BE2C (cell line): ENCODE measurements around the gene ZNF804B.

Experiments
- DNase-seq: peaks from one replicate; pipeline ENCODE4 v3.0.0-alpha.2; 2020
- H3K27me3 ChIP-seq: fragments of 250-450 bp; sonication (Bioruptor Pico); 2 replicates; pipeline ENCODE4 v1.5.1; 2020; ENCODE audit warnings: mild to moderate bottlenecking
- H3K36me3 ChIP-seq: fragments of 250-450 bp; sonication (Bioruptor Pico); 2 replicates; pipeline ENCODE4 v1.5.1; 2020; ENCODE audit warnings: mild to moderate bottlenecking
- H3K4me1 ChIP-seq: fragments of 250-450 bp; sonication (Bioruptor Pico); 2 replicates; pipeline ENCODE4 v1.5.1; 2020
- H3K4me3 ChIP-seq: 2 replicates; pipeline ENCODE4 v1.5.1; 2011; ENCODE audit warnings: low read depth, low read length
- H3K9me3 ChIP-seq: fragments of 250-450 bp; sonication (Bioruptor Pico); 2 replicates; pipeline ENCODE4 v1.5.1; 2020
- TF ChIP-seq, protein P1 (sequence below): IDR thresholded peaks from 2 replicates; pipeline ENCODE4 v1.5.1; 2012; ENCODE audit warnings: mild to moderate bottlenecking, low read depth, low read length

ZNF804B gene

DNA sequence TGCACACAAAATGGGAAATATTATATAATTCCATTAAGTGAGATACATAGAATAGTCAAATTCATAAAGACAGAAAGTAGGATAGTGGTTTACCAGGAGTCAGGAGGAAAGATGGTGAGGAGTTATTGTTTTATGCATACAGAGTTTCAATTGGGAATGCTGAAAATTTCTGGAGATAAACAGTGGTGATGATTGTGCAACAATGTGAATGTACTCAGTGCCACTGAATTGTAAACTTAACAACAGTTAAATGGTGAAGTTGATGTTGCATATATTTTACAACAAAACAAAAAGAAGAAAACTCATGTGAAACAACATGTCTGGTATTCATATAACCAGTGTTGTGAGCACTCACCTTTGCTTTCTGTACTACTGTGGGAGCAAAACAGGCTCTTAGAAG, 204.9 kb downstream of the ZNF804B start:
- no peaks in the 10 kb centered on the region for H3K9me3 ChIP-seq
- H3K36me3 ChIP-seq: no peaks in the 10 kb centered on the region
- H3K27me3 ChIP-seq: no peaks in the 10 kb centered on the region
- TF ChIP-seq, protein P1, sequence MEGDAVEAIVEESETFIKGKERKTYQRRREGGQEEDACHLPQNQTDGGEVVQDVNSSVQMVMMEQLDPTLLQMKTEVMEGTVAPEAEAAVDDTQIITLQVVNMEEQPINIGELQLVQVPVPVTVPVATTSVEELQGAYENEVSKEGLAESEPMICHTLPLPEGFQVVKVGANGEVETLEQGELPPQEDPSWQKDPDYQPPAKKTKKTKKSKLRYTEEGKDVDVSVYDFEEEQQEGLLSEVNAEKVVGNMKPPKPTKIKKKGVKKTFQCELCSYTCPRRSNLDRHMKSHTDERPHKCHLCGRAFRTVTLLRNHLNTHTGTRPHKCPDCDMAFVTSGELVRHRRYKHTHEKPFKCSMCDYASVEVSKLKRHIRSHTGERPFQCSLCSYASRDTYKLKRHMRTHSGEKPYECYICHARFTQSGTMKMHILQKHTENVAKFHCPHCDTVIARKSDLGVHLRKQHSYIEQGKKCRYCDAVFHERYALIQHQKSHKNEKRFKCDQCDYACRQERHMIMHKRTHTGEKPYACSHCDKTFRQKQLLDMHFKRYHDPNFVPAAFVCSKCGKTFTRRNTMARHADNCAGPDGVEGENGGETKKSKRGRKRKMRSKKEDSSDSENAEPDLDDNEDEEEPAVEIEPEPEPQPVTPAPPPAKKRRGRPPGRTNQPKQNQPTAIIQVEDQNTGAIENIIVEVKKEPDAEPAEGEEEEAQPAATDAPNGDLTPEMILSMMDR: no peak
- H3K4me3 ChIP-seq: no peak overlapping the region
- DNase-seq: no peak
- H3K4me1 ChIP-seq: no peaks in the 10 kb centered on the region

DNA sequence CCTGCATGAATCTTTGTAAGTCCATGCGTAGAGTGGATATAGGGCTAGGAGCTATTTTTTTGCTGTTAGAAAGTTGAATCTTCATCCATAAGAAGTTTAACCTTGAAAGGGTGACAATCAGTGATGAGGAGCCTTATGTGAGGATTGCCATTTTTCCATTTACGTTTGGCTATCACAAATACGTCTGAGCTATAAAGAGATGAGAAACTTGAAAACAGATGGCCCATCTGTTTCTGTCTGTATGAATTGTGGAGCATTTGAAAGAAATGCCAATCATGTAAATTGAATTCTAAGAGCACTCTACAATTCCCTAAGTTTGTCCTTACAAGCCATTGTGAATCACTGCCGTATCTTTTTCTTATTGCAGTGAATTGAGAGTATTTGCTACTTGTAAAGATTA, 205.9 kb downstream of the ZNF804B start:
- DNase-seq: no peak
- TF ChIP-seq, protein P1: no peak
- no peaks in the 10 kb centered on the region for H3K9me3 ChIP-seq
- H3K4me3 ChIP-seq: no peak overlapping the region
- H3K27me3 ChIP-seq: no peaks in the 10 kb centered on the region
- no peaks in the 10 kb centered on the region for H3K36me3 ChIP-seq
- no peaks in the 10 kb centered on the region for H3K4me1 ChIP-seq

DNA sequence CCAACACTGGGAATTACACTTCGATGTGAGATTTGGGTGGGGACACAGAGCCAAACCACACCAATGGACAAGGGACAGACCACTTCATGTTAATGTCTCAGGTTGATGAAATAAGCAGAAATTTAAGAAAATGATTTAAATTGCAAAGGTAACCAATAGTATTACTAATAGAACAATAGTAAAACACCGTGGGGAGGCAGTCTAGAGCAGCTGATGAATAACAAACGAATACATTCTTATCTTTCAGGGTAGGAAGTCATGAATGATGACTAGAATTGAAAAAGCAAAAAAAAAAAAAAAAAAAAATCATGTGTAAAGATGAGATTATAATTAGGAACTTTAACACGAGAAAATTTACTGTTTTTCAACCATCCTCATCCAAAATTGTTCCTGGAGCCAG, 207.9 kb downstream of the ZNF804B start:
- no peaks in the 10 kb centered on the region for H3K27me3 ChIP-seq
- H3K4me3 ChIP-seq: no peak overlapping the region
- H3K36me3 ChIP-seq: no peaks in the 10 kb centered on the region
- no peaks in the 10 kb centered on the region for H3K9me3 ChIP-seq
- no peak for DNase-seq
- no peaks in the 10 kb centered on the region for H3K4me1 ChIP-seq
- TF ChIP-seq, protein P1: no peak

DNA sequence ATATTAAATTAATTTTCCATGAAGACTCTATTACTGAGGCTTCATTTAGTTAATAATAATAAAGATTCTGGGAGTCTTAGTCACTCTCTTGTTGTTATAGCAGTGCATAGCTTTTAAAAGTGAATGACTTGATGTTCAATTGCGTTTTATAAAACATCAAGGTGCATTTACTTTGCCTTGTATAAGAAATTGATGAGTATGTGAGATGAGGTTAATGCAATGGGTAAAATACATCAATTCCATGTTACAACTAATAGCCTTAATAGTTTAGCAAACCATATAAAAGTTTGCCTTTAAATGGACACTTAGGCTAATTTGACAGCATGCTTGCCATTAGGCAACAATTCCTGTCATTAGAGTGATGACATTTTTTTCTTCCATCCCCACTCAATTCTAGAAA, 209.7 kb downstream of the ZNF804B start:
- DNase-seq: no peak
- TF ChIP-seq, protein P1: no peak
- no peaks in the 10 kb centered on the region for H3K36me3 ChIP-seq
- H3K4me3 ChIP-seq: no peak overlapping the region
- no peaks in the 10 kb centered on the region for H3K9me3 ChIP-seq
- H3K27me3 ChIP-seq: no peaks in the 10 kb centered on the region
- no peaks in the 10 kb centered on the region for H3K4me1 ChIP-seq

DNA sequence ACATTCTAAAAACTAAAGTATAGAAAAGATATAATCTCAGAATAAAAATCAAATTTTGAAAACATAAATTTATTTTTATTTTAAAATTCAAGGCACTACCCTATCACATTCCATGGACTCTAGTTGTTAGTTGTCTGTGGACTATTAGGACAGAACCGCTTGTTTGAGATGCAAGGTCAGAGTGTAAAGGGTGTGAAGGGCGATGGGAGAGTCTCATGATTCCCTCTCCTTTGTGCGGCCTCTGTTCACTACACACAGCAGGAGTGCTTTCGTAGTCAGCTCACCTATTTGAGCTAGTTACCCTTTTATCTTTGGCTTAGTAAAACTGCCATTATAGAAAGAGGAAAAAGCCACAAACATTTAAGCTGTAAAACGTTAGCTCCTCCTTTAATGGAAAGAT, 225.8 kb downstream of the ZNF804B start:
- TF ChIP-seq, protein P1: no peak
- Histone ChIP-seq H3K4me1 (no peaks in the 10 kb centered on the region), H3K27me3 (no peaks in the 10 kb centered on the region), H3K36me3 (no peaks in the 10 kb centered on the region), H3K9me3 (no peaks in the 10 kb centered on the region), H3K4me3 (no peak overlapping the region)
- DNase-seq: no peak

DNA sequence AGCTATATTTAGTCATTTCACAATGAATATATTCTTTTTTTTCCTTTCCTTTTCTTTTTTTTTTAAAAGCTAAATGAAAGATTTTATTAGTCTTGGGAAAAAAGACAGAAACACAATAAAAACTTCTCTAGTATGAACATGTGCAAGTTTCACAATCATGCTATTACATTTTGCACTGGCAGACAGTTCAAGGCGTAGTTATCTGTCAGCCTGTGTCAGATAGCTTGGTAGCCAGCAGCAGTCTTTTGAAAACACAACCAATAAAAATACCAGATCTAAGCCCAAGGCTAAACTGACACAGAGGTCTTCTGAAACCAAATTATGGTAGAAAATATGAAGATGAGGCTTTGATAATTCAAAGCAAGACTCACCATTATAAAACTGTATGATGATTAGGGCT, 241.8 kb downstream of the ZNF804B start:
- DNase-seq: no peak
- no peaks in the 10 kb centered on the region for H3K36me3 ChIP-seq
- H3K4me3 ChIP-seq: no peak overlapping the region
- no peaks in the 10 kb centered on the region for H3K4me1 ChIP-seq
- TF ChIP-seq, protein P1: no peak
- no peaks in the 10 kb centered on the region for H3K27me3 ChIP-seq
- H3K9me3 ChIP-seq: no peaks in the 10 kb centered on the region
